Liver (tissue), 9 donors: Measurements from ENCODE around the gene MALAT1. TPM values are rescaled to one million over a fixed set of nuclear protein-coding genes. Genes with fewer than 3 reads are reported as not detected.

Source experiments
- DNase-seq: peaks from one replicate; pipeline ENCODE4 v3.0.0-alpha.2; 2017; ENCODE audit warnings: low spot score
- H3K27ac ChIP-seq, 2 donors: one replicate each; pipeline ENCODE4 v1.7.0; 2013; ENCODE audit warnings: inconsistent platforms in 2 of 2, low read length in 2 of 2, control low read depth in 1 of 2, low read depth in 1 of 2, mild to moderate bottlenecking in 1 of 2
- H3K27me3 ChIP-seq, 4 donors: one replicate each; pipeline versions ENCODE4 v1.6.1 to v1.7.0; 2013; ENCODE audit warnings: low read length in 3 of 4, inconsistent platforms in 1 of 4, mild to moderate bottlenecking in 1 of 4, moderate library complexity in 1 of 4; ENCODE audit not compliant: control insufficient read depth in 4 of 4, insufficient read depth in 4 of 4
- H3K36me3 ChIP-seq, 4 donors: one replicate each; pipeline versions ENCODE4 v1.6.1 to v1.7.0; 2013; ENCODE audit warnings: low read length in 3 of 4, mild to moderate bottlenecking in 3 of 4, low read depth in 1 of 4, moderate library complexity in 1 of 4; ENCODE audit not compliant: control insufficient read depth in 4 of 4, insufficient read depth in 3 of 4
- H3K4me1 ChIP-seq, 4 donors: one replicate each; pipeline versions ENCODE4 v1.6.1 to v1.7.0; 2013; ENCODE audit warnings: low read length in 3 of 4, mild to moderate bottlenecking in 3 of 4, moderate library complexity in 1 of 4; ENCODE audit not compliant: control insufficient read depth in 4 of 4, insufficient read depth in 4 of 4
- H3K4me3 ChIP-seq, 3 donors: one replicate each; pipeline versions ENCODE4 v1.6.1 to v1.7.0; 2013; ENCODE audit warnings: low read length in 3 of 3, control low read depth in 1 of 3, low read depth in 1 of 3, mild to moderate bottlenecking in 1 of 3
- H3K9ac ChIP-seq, 2 donors: one replicate each; pipeline ENCODE4 v1.7.0; 2013; ENCODE audit warnings: low read length in 2 of 2, mild to moderate bottlenecking in 2 of 2, moderate library complexity in 2 of 2, control low read depth in 1 of 2, low read depth in 1 of 2
- H3K9me3 ChIP-seq, 4 donors: one replicate each; pipeline versions ENCODE4 v1.6.1 to v1.7.0; 2013; ENCODE audit warnings: low read length in 3 of 4; ENCODE audit not compliant: control insufficient read depth in 4 of 4
- EGR1 ChIP-seq, 2 donors: IDR thresholded peaks; 2 replicates each; pipeline ENCODE4 v1.6.1; 2016 to 2018; ENCODE audit warnings: antibody characterized with exemption in 2 of 2, low read depth in 2 of 2
- FOXA1 ChIP-seq: IDR thresholded peaks from 2 replicates; pipeline ENCODE4 v1.6.1; 2016; ENCODE audit warnings: antibody characterized with exemption
- FOXA2 ChIP-seq: IDR thresholded peaks from 2 replicates; pipeline ENCODE4 v1.6.1; 2016; ENCODE audit warnings: antibody characterized with exemption
- GABPA ChIP-seq, 2 donors: IDR thresholded peaks in 1 of 2; conservative IDR thresholded peaks in 1 of 2; 2 replicates each; pipeline ENCODE4 v1.6.1; 2016; ENCODE audit warnings: antibody characterized with exemption in 2 of 2, mild to moderate bottlenecking in 1 of 2, moderate library complexity in 1 of 2
- HNF4A ChIP-seq, 2 donors: conservative IDR thresholded peaks; 2 replicates each; pipeline ENCODE4 v1.6.1; 2016; ENCODE audit warnings: antibody characterized with exemption in 2 of 2, mild to moderate bottlenecking in 2 of 2
- HNF4G ChIP-seq: IDR thresholded peaks from 2 replicates; pipeline ENCODE4 v1.6.1; 2016; ENCODE audit warnings: antibody characterized with exemption
- JUND ChIP-seq, 2 donors: IDR thresholded peaks; 2 replicates each; pipeline ENCODE4 v1.6.1; 2016; ENCODE audit warnings: antibody characterized with exemption in 2 of 2
- MAX ChIP-seq: IDR thresholded peaks from 2 replicates; pipeline ENCODE4 v1.6.1; 2016; ENCODE audit warnings: antibody characterized with exemption
- NR2F2 ChIP-seq: IDR thresholded peaks from 2 replicates; pipeline ENCODE4 v1.6.1; 2016; ENCODE audit warnings: antibody characterized with exemption
- RAD21 ChIP-seq, 2 donors: IDR thresholded peaks; 2 replicates each; pipeline ENCODE4 v1.6.1; 2016; ENCODE audit warnings: antibody characterized with exemption in 2 of 2, mild to moderate bottlenecking in 2 of 2
- REST ChIP-seq: IDR thresholded peaks from 2 replicates; pipeline ENCODE4 v1.6.1; 2016; ENCODE audit warnings: antibody characterized with exemption, mild to moderate bottlenecking
- RXRA ChIP-seq, 2 donors: IDR thresholded peaks; 2 replicates each; pipeline ENCODE4 v1.6.1; 2017 to 2018; ENCODE audit warnings: antibody characterized with exemption in 2 of 2, mild to moderate bottlenecking in 1 of 2
- SP1 ChIP-seq: IDR thresholded peaks from 2 replicates; pipeline ENCODE4 v1.6.1; 2018; ENCODE audit warnings: antibody characterized with exemption, mild to moderate bottlenecking
- TAF1 ChIP-seq: conservative IDR thresholded peaks from 2 replicates; pipeline ENCODE4 v1.6.1; 2016; ENCODE audit warnings: antibody characterized with exemption, mild to moderate bottlenecking
- YY1 ChIP-seq: IDR thresholded peaks from 2 replicates; pipeline ENCODE4 v1.6.1; 2016; ENCODE audit warnings: antibody characterized with exemption, mild to moderate bottlenecking
- ZBTB33 ChIP-seq: IDR thresholded peaks from 2 replicates; pipeline ENCODE4 v1.6.1; 2016; ENCODE audit warnings: antibody characterized with exemption
- whole genome bisulfite sequencing: extraction: QIAGEN DNeasy Blood & Tissue Kit; methylation state at CpG from one replicate; pipeline ENCODE4 v1.1.7; 2013; 5-methylcytosine and 5-hydroxymethylcytosine counted together
- polyA plus RNA-seq, 2 donors: library from polyadenylated mRNA; stranded (reverse) in 1 of 2; unstranded in 1 of 2; fragments of 200-250 nt in 1 of 2; fragments of >200 nt in 1 of 2; fragmentation: Nextera tagmentation in 1 of 2; extraction: Ambion mirVana in 1 of 2; gene quantifications; one replicate each; pipeline versions ENCODE4 v1.2.1 to v1.2.3, GENCODE V29; 2013 to 2015
- total RNA-seq, 2 donors: library from RNA; depleted of rRNA; stranded (reverse); fragments of >200 nt; gene quantifications; one replicate each; pipeline ENCODE4 v1.2.3, GENCODE V29; 2014
- TF ChIP-seq, protein P1 (sequence below): fragments of 150-350 bp; IDR thresholded peaks from 2 replicates; pipeline ENCODE4 v1.5.1; 2017; ENCODE audit warnings: improper control_type of control experiment, low read depth, low read length; ENCODE audit not compliant: missing input control
- TF ChIP-seq, protein P2 (sequence below): IDR thresholded peaks from 2 replicates; pipeline ENCODE4 v1.6.1; 2016; ENCODE audit warnings: antibody characterized with exemption
- donor health status: healthy.
- donor health status: healthy.
- donor health status: healthy.
- donor health status: healthy.
- donor health status: healthy.

The MALAT1 gene
- total and polyA plus RNA-seq, 4 donors, result 11.9 to 8,306 (median 3,778) TPM

- no peaks in the 10 kb centered on the region for H3K9me3 ChIP-seq
- H3K27ac ChIP-seq, result peak overlapping the region; percentile 82 to 91
- H3K9ac ChIP-seq, result no peak overlapping the region
- peaks cover 7 to 39% (median 17%) of the 10 kb centered on the region in 4 donors for H3K4me1 ChIP-seq
- peak in 1 of 2 donors; percentile 71 for TF ChIP-seq RXRA (IDR thresholded peaks at IDR 0.05)
- no peak for TF ChIP-seq MAX
- DNase-seq, result no peak
- no peaks in the 10 kb centered on the region for H3K27me3 ChIP-seq
- 75% methylated on average over 9 of the region's 9 CpGs for WGBS
- H3K4me3 ChIP-seq, result no peak overlapping the region
- H3K36me3 ChIP-seq, result peaks cover 0 to 5% (median 0%) of the 10 kb centered on the region in 4 donors
These were observed 53.6 kb downstream of the MALAT1 start for GRCh38 chr11:65552388-65552951.

DNA sequence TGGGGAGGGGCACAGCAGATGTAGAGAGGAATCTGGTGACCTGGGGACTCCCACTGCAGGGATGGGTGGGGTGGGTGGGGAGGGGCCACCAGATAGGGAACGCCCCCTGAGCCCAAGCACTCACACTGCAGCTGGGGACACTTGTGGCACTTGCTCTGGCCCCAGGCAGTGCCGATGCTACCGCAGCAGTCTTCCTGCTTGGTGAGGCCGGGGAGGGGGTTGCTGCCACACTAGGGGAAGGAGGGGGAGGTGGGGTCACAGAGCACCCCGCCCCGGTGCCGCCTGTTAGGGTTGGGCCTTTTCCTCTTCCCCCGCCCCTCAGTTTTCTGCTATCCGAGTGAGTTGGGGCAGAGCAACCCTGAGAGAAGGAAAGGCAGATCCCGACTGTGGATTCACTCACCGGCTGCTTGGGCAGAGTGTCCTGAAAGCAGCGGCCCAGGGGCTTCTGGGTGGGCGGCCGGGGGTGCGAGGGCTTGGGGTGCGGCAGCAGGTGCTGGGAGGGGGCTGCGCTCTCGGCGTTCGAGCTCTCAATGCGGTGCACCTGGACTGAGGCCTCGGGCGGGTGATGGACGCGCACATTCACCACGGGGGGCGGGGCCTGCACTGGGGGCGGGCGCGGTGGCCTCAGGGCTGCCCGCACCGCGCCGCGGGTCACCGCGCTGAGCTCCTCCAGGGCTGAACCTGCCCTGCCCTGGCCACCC lies 54.6 kb downstream of the MALAT1 start:
- 73% methylated on average over 37 of the region's 37 CpGs for WGBS
- peaks cover 0 to 4% (median 0%) of the 10 kb centered on the region in 4 donors for H3K36me3 ChIP-seq
- no peaks in the 10 kb centered on the region for H3K27me3 ChIP-seq
- H3K9me3 ChIP-seq, result no peaks in the 10 kb centered on the region
- H3K9ac ChIP-seq, result no peak overlapping the region
- no peak overlapping the region for H3K4me3 ChIP-seq
- no peak overlapping the region for H3K27ac ChIP-seq
- H3K4me1 ChIP-seq, result peaks cover 9 to 39% (median 18%) of the 10 kb centered on the region in 4 donors
- peak; percentile 64 for DNase-seq
- TF ChIP-seq NR2F2 (no peak), EGR1 (IDR thresholded peaks at IDR 0.05; ENCODE audit: low read depth in 2 of 2) (no peak), FOXA1 (no peak), GABPA (IDR thresholded peaks at IDR 0.05 in 1 of 2, conservative IDR thresholded peaks at IDR 0.05 in 1 of 2) (no peak), FOXA2 (no peak), TAF1 (no peak), JUND (IDR thresholded peaks at IDR 0.05) (no peak), YY1 (no peak), RAD21 (IDR thresholded peaks at IDR 0.05) (no peak), SP1 (no peak), REST (no peak), HNF4A (conservative IDR thresholded peaks at IDR 0.05) (no peak), ZBTB33 (no peak), RXRA (IDR thresholded peaks at IDR 0.05) (no peak), MAX (no peak), HNF4G (no peak)
- TF ChIP-seq, protein P1, sequence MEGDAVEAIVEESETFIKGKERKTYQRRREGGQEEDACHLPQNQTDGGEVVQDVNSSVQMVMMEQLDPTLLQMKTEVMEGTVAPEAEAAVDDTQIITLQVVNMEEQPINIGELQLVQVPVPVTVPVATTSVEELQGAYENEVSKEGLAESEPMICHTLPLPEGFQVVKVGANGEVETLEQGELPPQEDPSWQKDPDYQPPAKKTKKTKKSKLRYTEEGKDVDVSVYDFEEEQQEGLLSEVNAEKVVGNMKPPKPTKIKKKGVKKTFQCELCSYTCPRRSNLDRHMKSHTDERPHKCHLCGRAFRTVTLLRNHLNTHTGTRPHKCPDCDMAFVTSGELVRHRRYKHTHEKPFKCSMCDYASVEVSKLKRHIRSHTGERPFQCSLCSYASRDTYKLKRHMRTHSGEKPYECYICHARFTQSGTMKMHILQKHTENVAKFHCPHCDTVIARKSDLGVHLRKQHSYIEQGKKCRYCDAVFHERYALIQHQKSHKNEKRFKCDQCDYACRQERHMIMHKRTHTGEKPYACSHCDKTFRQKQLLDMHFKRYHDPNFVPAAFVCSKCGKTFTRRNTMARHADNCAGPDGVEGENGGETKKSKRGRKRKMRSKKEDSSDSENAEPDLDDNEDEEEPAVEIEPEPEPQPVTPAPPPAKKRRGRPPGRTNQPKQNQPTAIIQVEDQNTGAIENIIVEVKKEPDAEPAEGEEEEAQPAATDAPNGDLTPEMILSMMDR, result no peak
- TF ChIP-seq, protein P2, sequence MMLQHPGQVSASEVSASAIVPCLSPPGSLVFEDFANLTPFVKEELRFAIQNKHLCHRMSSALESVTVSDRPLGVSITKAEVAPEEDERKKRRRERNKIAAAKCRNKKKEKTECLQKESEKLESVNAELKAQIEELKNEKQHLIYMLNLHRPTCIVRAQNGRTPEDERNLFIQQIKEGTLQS, result no peak
